Measurements from ENCODE around the gene EEF1G. TPM values are rescaled to one million over a fixed set of nuclear protein-coding genes. Genes with fewer than 3 reads are reported as not detected.

The EEF1G gene
- total and polyA plus RNA-seq, 2 of the 13 experiments (the other 11 are each of a cell fraction or from before 2014, with no cell fraction given), result 1,787 to 2,144 TPM

GRCh38 chr11:62547691-62548281 is 25.9 kb downstream of the EEF1G start (continued):
- TF ChIP-seq, protein P1, sequence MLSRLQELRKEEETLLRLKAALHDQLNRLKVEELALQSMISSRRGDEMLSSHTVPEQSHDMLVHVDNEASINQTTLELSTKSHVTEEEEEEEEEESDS (CRISPR knock-in tag; IDR thresholded peaks at IDR 0.05; ENCODE audit: borderline replicate concordance), result no peak
- TF ChIP-seq SPEN (CRISPR knock-in tag; IDR thresholded peaks at IDR 0.05; ENCODE audit: low read depth) (peak; percentile 46), KDM2A (CRISPR knock-in tag; IDR thresholded peaks at IDR 0.05; ENCODE audit: borderline replicate concordance, low read depth) (0 out of 2 replicates have a peak, but pooled peaks have one; percentile 38), MTERF4 (CRISPR knock-in tag; IDR thresholded peaks at IDR 0.05) (no peak), FOSL1 (CRISPR knock-in tag; IDR thresholded peaks at IDR 0.05; ENCODE audit: borderline replicate concordance) (no peak), RAD51 (IDR thresholded peaks at IDR 0.05; ENCODE audit: borderline replicate concordance) (no peak), ZNF619 (CRISPR knock-in tag; IDR thresholded peaks at IDR 0.05) (no peak), DMAP1 (CRISPR knock-in tag; IDR thresholded peaks at IDR 0.05) (no peak), ASH2L (IDR thresholded peaks at IDR 0.05; ENCODE audit: insufficient read length, low read depth, low read length) (no peak), ZBTB37 (CRISPR knock-in tag; IDR thresholded peaks at IDR 0.05) (peak; percentile 62), SRF (IDR thresholded peaks at IDR 0.05; ENCODE audit: low read depth, low read length) (no peak), FOXJ3 (CRISPR knock-in tag; IDR thresholded peaks at IDR 0.05; ENCODE audit: borderline replicate concordance) (no peak), AKAP8 (CRISPR knock-in tag; IDR thresholded peaks at IDR 0.05) (0 out of 2 replicates have a peak, but pooled peaks have one; percentile 64), NFKB2 (CRISPR knock-in tag; IDR thresholded peaks at IDR 0.05; ENCODE audit: borderline replicate concordance) (no peak), MYNN (CRISPR knock-in tag; IDR thresholded peaks at IDR 0.05; ENCODE audit: low read depth) (no peak), NR0B2 (CRISPR knock-in tag; IDR thresholded peaks at IDR 0.05) (no peak), ZNF17 (CRISPR knock-in tag; IDR thresholded peaks at IDR 0.05) (no peak), BCL3 (CRISPR knock-in tag; IDR thresholded peaks at IDR 0.05) (no peak), SCMH1 (CRISPR knock-in tag; IDR thresholded peaks at IDR 0.05; ENCODE audit: borderline replicate concordance) (no peak), ZNF737 (CRISPR knock-in tag; IDR thresholded peaks at IDR 0.05; ENCODE audit: borderline replicate concordance) (no peak), POLR2G (IDR thresholded peaks at IDR 0.05; ENCODE audit: low read depth, low read length) (peak; percentile 78), HDAC6 (IDR thresholded peaks at IDR 0.05; ENCODE audit: low read depth, low read length) (no peak), ZNF350 (CRISPR knock-in tag; IDR thresholded peaks at IDR 0.05; ENCODE audit: borderline replicate concordance, low read depth) (no peak; the same call in 1 of the 2 replicates), ZNF652 (CRISPR knock-in tag; IDR thresholded peaks at IDR 0.05; ENCODE audit: borderline replicate concordance, low read depth) (no peak)

Data from HepG2 (cell line).